Endothelial cell of umbilical vein (primary cell): Measurements from ENCODE around the gene CLNK. TPM values are rescaled to one million over a fixed set of nuclear protein-coding genes. Genes with fewer than 3 reads are reported as not detected.

ENCODE experiments used
- BruUV-seq: library from RNA; stranded (reverse); fragments of 400-500 nt; replicated peaks from 2 replicates; lab custom pipeline; 2021; lab: Mats Ljungman, UMichigan
- CTCF ChIA-PET: fragments of 300-600, 350-600 bp; sonication (Branson Sonifier 250); formaldehyde crosslinking; loops from one replicate; lab custom pipeline; 2021; ENCODE audit warnings: antibody characterized with exemption, inconsistent platforms; lab: Charles Lee
- POLR2A ChIA-PET: fragments of 300-600, 350-600 bp; sonication (Branson Sonifier 250); formaldehyde crosslinking; loops from one replicate; lab custom pipeline; 2021; ENCODE audit warnings: antibody characterized with exemption, inconsistent platforms; lab: Charles Lee
- DNase-seq: peaks from one replicate; pipeline ENCODE4 v3.0.0-alpha.2; 2011; ENCODE audit warnings: low read depth, low spot score
- FAIRE-seq: peaks from 2 replicates; lab custom pipeline; 2011; peaks lifted over from hg19 to GRCh38; lab: Jason Lieb, UNC
- H2AFZ ChIP-seq: 2 replicates; pipeline ENCODE4 v1.6.0; 2012; ENCODE audit warnings: low read depth, low read length, control low read depth, inconsistent platforms
- H3K27ac ChIP-seq: 2 replicates; pipeline ENCODE4 v1.5.1; 2011; ENCODE audit warnings: low read depth, mild to moderate bottlenecking, control low read depth, low read length, moderate library complexity; ENCODE audit not compliant: insufficient read depth
- H3K27me3 ChIP-seq, 2 experiments: 2 replicates each; pipeline versions ENCODE4 v1.6.0 to v1.6.1; 2011; ENCODE audit warnings: low read length in 2 of 2, mixed read lengths in 1 of 2; ENCODE audit not compliant: control insufficient read depth in 2 of 2, insufficient read depth in 2 of 2
- H3K36me3 ChIP-seq, 2 experiments: 2 replicates in 1 of 2; 3 replicates in 1 of 2; pipeline ENCODE4 v1.5.1; 2011; ENCODE audit warnings: low read length in 2 of 2, mild to moderate bottlenecking in 1 of 2, moderate library complexity in 1 of 2; ENCODE audit not compliant: control insufficient read depth in 2 of 2, insufficient read depth in 2 of 2; ENCODE audit errors: extremely low read depth in 1 of 2
- H3K4me1 ChIP-seq: 3 replicates; pipeline ENCODE4 v1.5.1; 2011; ENCODE audit warnings: mild to moderate bottlenecking, low read length; ENCODE audit not compliant: control insufficient read depth, insufficient read depth; ENCODE audit errors: extremely low read depth
- H3K4me2 ChIP-seq: 2 replicates; pipeline ENCODE4 v1.6.1; 2011; ENCODE audit warnings: low read length, control low read depth, mixed read lengths; ENCODE audit not compliant: insufficient read depth
- H3K4me3 ChIP-seq, 3 experiments: fragments of 200-600 bp in 1 of 3; sonication (generic), shearing (Covaris generic) in 1 of 3; replicated peaks in 1 of 3; 2 replicates each; pipeline ENCODE4 v1.5.1; 2011 to 2016; ENCODE audit warnings: control low read depth in 3 of 3, low read length in 3 of 3, mild to moderate bottlenecking in 2 of 3, inconsistent platforms in 1 of 3, low read depth in 1 of 3, moderate library complexity in 1 of 3; ENCODE audit not compliant: insufficient read depth in 1 of 3
- H3K79me2 ChIP-seq: 2 replicates; pipeline ENCODE4 v1.6.0; 2012; ENCODE audit warnings: low read length, inconsistent platforms; ENCODE audit not compliant: control insufficient read depth, insufficient read depth
- H3K9ac ChIP-seq: replicated peaks from 2 replicates; pipeline ENCODE3; 2011; ENCODE audit warnings: low read length, control low read depth; ENCODE audit not compliant: insufficient read depth; ENCODE audit errors: extremely low read depth
- H3K9me1 ChIP-seq: replicated peaks from 3 replicates; pipeline ENCODE4 v1.6.0; 2011; ENCODE audit warnings: mild to moderate bottlenecking, low read length; ENCODE audit not compliant: control insufficient read depth, insufficient read depth; ENCODE audit errors: extremely low read depth
- H3K9me3 ChIP-seq: replicated peaks from 2 replicates; pipeline ENCODE4 v1.5.1; 2012; ENCODE audit warnings: low read length, inconsistent platforms; ENCODE audit not compliant: control insufficient read depth, insufficient read depth
- H4K20me1 ChIP-seq: replicated peaks from 2 replicates; pipeline ENCODE3; 2011; ENCODE audit warnings: mild to moderate bottlenecking, low read length; ENCODE audit not compliant: control insufficient read depth, insufficient read depth; ENCODE audit errors: extremely low read depth
- CTCF ChIP-seq, 2 donors: IDR thresholded peaks; 1 replicate in 1 of 2; 2 replicates in 1 of 2; pipeline ENCODE4 v1.5.1; 2011; ENCODE audit warnings: low read length in 2 of 2, mild to moderate bottlenecking in 2 of 2, moderate library complexity in 2 of 2, control low read depth in 1 of 2, inconsistent platforms in 1 of 2, low read depth in 1 of 2; ENCODE audit not compliant: insufficient read depth in 1 of 2; ENCODE audit errors: extremely low read depth in 1 of 2
- EZH2 ChIP-seq: IDR thresholded peaks from 2 replicates; pipeline ENCODE4 v1.6.1; 2012; ENCODE audit warnings: borderline replicate concordance, low read depth, mild to moderate bottlenecking, moderate library complexity, low read length, inconsistent platforms; ENCODE audit not compliant: severe bottlenecking
- FOS ChIP-seq: IDR thresholded peaks from 2 replicates; pipeline ENCODE4 v1.6.1; 2011; ENCODE audit warnings: mild to moderate bottlenecking, low read length, moderate library complexity, borderline replicate concordance; ENCODE audit not compliant: insufficient read depth
- GATA2 ChIP-seq: IDR thresholded peaks from 2 replicates; pipeline ENCODE4 v1.7.0; 2011; ENCODE audit warnings: low read depth, mild to moderate bottlenecking, moderate library complexity, mixed read lengths, low read length; ENCODE audit not compliant: insufficient read length, insufficient read depth
- JUN ChIP-seq: IDR thresholded peaks from 2 replicates; pipeline ENCODE4 v1.6.1; 2011; ENCODE audit warnings: borderline replicate concordance, low read depth; ENCODE audit not compliant: insufficient read length, insufficient read depth
- MAX ChIP-seq: IDR thresholded peaks from 2 replicates; pipeline ENCODE4 v1.6.1; 2011; ENCODE audit not compliant: insufficient read depth, insufficient read length
- MYC ChIP-seq: IDR thresholded peaks from one replicate; pipeline ENCODE4 v1.6.1; 2011; ENCODE audit warnings: mild to moderate bottlenecking, low read depth, low read length
- POLR2A ChIP-seq: IDR thresholded peaks from 2 replicates; pipeline ENCODE4 v1.6.1; 2012; ENCODE audit warnings: low read depth, mild to moderate bottlenecking, control low read depth, low read length
- POLR2AphosphoS5 ChIP-seq: IDR thresholded peaks from 2 replicates; pipeline ENCODE4 v1.6.1; 2012; ENCODE audit warnings: low read depth, mild to moderate bottlenecking, control low read depth, low read length, moderate library complexity; ENCODE audit not compliant: insufficient read depth
- dilution Hi-C: fragments of 300-500 bp; cut with MboI; formaldehyde crosslinking; loops from one replicate; pipeline ENCODE4 v1.15.0; 2019; ENCODE audit warnings: low sequenced_read_pairs; ENCODE audit not compliant: extremely low pct_ligation_motif_present
- intact Hi-C: fragments of 100-400 bp; cut with micrococcal nuclease; formaldehyde crosslinking; loops from one replicate; pipeline ENCODE4 v1.10.0; 2022
- polyA plus RNA-seq, 4 experiments: library from polyadenylated mRNA; depleted of rRNA in 3 of 4; stranded (reverse) in 3 of 4; unstranded in 1 of 4; fragments of >200 nt; gene quantifications; 2 replicates each; pipeline versions ENCODE4 v1.2.1 to v1.2.3, GENCODE V29; 2011 to 2012; ENCODE audit warnings: missing spikeins in 1 of 4
- total RNA-seq: library from RNA; stranded (reverse); gene quantifications from 2 replicates; pipeline ENCODE4 v1.2.3, GENCODE V29; 2021

Gene CLNK
- total and polyA plus RNA-seq, 2 donors (not counting 3 experiments of a cell fraction or from before 2014, with no cell fraction given), result not detected

GRCh38 chr4:10691651-10692050 lies 7.1 kb upstream of the CLNK start:
- dilution Hi-C loops, result no loop called here
- POLR2A ChIA-PET, result no interaction called here
- TF ChIP-seq CTCF (IDR thresholded peaks at IDR 0.05; ENCODE audit: extremely low read depth in 1 of 2, insufficient read depth in 1 of 2, low read depth in 1 of 2, low read length in 2 of 2) (no peak), GATA2 (no peak), POLR2A (no peak), FOS (no peak), MYC (no peak), EZH2 (no peak), MAX (no peak), JUN (no peak), POLR2AphosphoS5 (no peak)
- Histone ChIP-seq H3K36me3 (no peaks in the 10 kb centered on the region), H3K9me1 (no peaks in the 10 kb centered on the region), H3K9ac (no peak overlapping the region), H3K4me1 (no peaks in the 10 kb centered on the region), H3K79me2 (no peaks in the 10 kb centered on the region), H2AFZ (no peak overlapping the region), H3K27me3 (no peaks in the 10 kb centered on the region), H3K4me3 (no peak overlapping the region), H4K20me1 (no peaks in the 10 kb centered on the region), H3K27ac (no peak overlapping the region), H3K9me3 (no peaks in the 10 kb centered on the region), H3K4me2 (no peak overlapping the region)
- BruUV-seq, result no TSS peak
- DNase-seq (no peak), FAIRE-seq (no peak)
- intact Hi-C loops, result no loop called here
- CTCF ChIA-PET, result interaction anchor here (1.3 to 2.4 kb wide), 3 partner anchors 10 to 35 kb away, joined by 4 to 9 read pairs (median 7); no protein-coding TSS in a partner anchor
